Stimulated activated naive B cell treated with anti-CD40 and anti-IgM and Interleukin-4, amounts not matched to agents 10 μg/mL and 1 μg/mL and 100 μg/mL, for 72 hours (primary cell): ENCODE measurements around the gene PEX7.
"Not testable (repeated sequence)": the region's sequence is repeated elsewhere in the genome, so short reads cannot be mapped to it uniquely, and the experiment has no call there.

Experiments
- ATAC-seq, 2 donors: fragments of 150-1000 bp; cut with Tn5 transposase; replicated peaks; 2 replicates each; pipeline ENCODE4 v1.10.0; 2021; ENCODE audit warnings: moderate library complexity in 1 of 2
- DNase-seq: peaks from one replicate; pipeline ENCODE4 v3.0.0; 2021
- H3K27ac Mint-ChIP-seq: one replicate; pipeline ENCODE4 v1.8.0; 2022; ENCODE audit warnings: mild to moderate bottlenecking, mixed read lengths
- H3K27me3 Mint-ChIP-seq, 2 donors: one replicate each; pipeline ENCODE4 v1.8.0; 2022; ENCODE audit warnings: mixed read lengths in 2 of 2
- H3K36me3 Mint-ChIP-seq, 2 donors: one replicate each; pipeline ENCODE4 v1.8.0; 2022; ENCODE audit warnings: mixed read lengths in 2 of 2, mild to moderate bottlenecking in 1 of 2
- H3K4me1 Mint-ChIP-seq, 2 donors: one replicate each; pipeline ENCODE4 v1.8.0; 2022; ENCODE audit warnings: mixed read lengths in 2 of 2, mild to moderate bottlenecking in 1 of 2
- H3K4me3 Mint-ChIP-seq, 2 donors: one replicate each; pipeline ENCODE4 v1.8.0; 2022; ENCODE audit warnings: mild to moderate bottlenecking in 2 of 2, mixed read lengths in 2 of 2, moderate library complexity in 1 of 2
- H3K9me3 Mint-ChIP-seq, 2 donors: one replicate each; pipeline ENCODE4 v1.8.0; 2022; ENCODE audit warnings: mixed read lengths in 2 of 2, mild to moderate bottlenecking in 1 of 2

Gene PEX7

DNA sequence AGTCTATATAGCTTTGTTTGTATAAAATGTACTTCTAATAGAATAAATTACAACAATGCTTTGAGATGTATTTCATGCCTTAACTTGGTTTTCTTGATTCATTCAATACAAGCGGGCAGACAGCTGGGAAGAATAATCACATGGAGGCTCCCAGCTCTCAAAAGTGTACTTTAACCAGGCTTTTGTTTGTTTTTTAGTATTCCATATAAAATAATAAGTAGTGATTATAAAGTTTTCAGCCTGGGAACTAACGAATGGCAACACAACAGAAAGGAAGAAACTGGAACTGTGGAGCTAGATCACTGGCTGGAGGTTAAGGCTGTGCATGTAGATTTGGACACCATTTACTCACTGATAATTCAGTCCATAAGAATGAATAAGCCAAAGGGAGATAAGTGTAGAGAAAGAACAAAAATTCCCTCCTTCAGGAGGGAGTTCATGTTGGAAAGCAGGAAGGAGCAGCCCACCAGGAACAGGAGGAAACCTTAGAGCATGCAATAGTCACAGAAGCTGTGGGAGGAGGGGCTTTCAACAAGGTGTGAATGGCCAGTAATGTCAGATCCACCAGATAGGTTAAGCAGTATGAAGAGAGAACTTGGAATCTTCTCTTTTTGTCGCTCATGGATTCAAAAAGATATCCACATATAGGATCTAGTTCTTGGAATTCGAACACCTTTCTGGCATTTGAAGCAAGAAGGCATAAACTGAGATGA, 58.5 kb downstream of the PEX7 start:
- H3K4me1 Mint-ChIP-seq: peaks cover 2 to 11% of the 10 kb centered on the region in 2 donors
- ATAC-seq (no peak), DNase-seq (no peak)
- H3K4me3 Mint-ChIP-seq: no peak overlapping the region
- peaks cover 0 to 6% of the 10 kb centered on the region in 2 donors for H3K9me3 Mint-ChIP-seq
- peaks cover 29 to 32% of the 10 kb centered on the region in 2 donors for H3K36me3 Mint-ChIP-seq
- no peak overlapping the region for H3K27ac Mint-ChIP-seq
- H3K27me3 Mint-ChIP-seq: no peaks in the 10 kb centered on the region

DNA sequence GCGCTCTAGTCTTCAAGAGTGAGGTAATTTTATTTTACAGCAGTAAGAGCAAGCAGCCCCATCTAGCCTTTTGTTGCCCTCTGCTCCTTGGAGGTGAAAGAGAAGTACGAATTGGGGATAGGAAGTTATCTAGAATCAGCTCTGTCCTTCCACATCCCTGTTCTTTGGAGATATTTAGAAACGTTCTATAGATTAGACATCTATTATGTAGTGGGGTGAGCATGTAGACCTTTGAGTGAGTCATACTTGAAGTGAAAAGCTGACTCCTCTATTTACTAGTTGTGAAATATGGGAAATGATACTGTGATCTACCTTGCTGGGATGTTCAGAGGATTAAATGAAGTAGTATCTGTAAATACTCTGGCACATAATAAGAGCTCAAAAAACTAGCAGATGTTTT, 63.7 kb downstream of the PEX7 start:
- ATAC-seq: peak; percentile 55 to 65

DNA sequence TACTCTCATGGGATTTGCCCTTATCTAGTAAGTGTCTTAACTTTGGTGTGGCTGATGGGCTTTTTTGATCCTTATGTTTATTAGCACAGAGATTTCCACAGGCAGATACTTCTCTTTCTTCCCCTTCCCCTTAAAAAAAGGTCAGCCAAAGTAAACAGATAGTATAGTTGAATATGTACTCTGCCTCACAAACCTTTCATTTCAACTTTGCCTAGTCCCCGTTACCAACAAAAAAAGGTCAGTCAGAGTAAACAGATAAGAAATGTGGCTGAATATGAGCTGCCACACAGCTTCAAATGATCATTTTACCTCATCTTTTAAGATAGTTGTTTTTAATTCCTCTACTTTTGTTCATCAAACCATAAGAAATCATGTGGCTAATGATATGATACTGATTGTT, 65.6 kb downstream of the PEX7 start:
- no peak for DNase-seq
- Mint-ChIP-seq H3K4me3 (no peak overlapping the region), H3K27me3 (no peaks in the 10 kb centered on the region)

More for the DNA sequence above, 63.7 kb downstream of the PEX7 start:
- Mint-ChIP-seq H3K36me3 (peaks cover 6 to 13% of the 10 kb centered on the region in 2 donors), H3K9me3 (no peaks in the 10 kb centered on the region), H3K27ac (no peak overlapping the region), H3K4me3 (no peak overlapping the region), H3K4me1 (peaks cover 10 to 34% of the 10 kb centered on the region in 2 donors), H3K27me3 (no peaks in the 10 kb centered on the region)
- DNase-seq: no peak

DNA sequence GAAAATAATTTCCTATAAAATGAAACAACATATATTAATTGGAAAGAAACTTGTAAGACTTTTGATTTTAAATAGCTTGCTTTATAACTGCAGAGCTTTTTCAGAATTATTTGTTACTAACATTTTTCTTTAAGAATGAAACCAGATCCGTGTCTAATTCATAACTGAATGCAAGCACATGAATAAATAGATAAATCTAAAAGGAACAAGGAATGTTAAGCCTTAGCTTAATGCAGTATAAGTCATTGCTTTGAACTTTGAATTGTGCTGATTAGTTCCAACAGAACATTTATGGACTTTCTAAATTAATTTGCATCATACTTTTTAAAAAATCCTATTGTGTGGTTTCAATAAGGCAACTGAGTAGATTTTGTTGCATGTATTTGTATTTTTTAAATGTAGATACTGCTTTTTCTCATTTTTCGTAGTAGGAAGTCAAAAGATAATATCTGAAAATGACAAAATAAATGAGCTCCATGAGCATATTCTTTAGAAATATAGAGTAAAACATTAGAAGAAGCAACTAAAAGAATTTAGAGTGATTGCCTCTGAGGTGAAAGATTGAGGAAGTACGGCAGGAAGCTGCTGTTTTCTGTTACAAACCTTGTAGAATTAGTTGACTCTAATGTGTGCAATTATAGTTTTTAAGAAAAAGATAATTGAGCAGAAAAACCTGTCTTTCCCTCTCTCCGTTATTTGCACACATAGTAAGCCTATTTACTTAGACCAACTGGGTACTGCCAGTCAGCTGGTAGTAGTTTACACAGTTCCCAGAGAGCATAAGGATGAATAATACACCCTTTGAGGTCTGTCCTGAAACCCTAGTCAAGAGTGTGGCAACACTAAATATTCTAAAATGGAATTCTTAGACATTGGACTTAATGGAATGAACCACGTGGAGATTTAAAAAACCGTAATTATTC, 67.1 kb downstream of the PEX7 start:
- Mint-ChIP-seq H3K4me3 (no peak overlapping the region), H3K27ac (no peak overlapping the region), H3K27me3 (no peaks in the 10 kb centered on the region), H3K36me3 (peaks cover 8 to 14% of the 10 kb centered on the region in 2 donors), H3K4me1 (peaks cover 10 to 34% of the 10 kb centered on the region in 2 donors), H3K9me3 (no peaks in the 10 kb centered on the region)
- ATAC-seq: no peak
- no peak for DNase-seq

More for the DNA sequence above, 65.6 kb downstream of the PEX7 start:
- H3K36me3 Mint-ChIP-seq: peaks cover 3 to 10% of the 10 kb centered on the region in 2 donors
- H3K27ac Mint-ChIP-seq: no peak overlapping the region
- H3K9me3 Mint-ChIP-seq: no peaks in the 10 kb centered on the region
- H3K4me1 Mint-ChIP-seq: peaks cover 10 to 34% of the 10 kb centered on the region in 2 donors
- ATAC-seq: no peak

DNA sequence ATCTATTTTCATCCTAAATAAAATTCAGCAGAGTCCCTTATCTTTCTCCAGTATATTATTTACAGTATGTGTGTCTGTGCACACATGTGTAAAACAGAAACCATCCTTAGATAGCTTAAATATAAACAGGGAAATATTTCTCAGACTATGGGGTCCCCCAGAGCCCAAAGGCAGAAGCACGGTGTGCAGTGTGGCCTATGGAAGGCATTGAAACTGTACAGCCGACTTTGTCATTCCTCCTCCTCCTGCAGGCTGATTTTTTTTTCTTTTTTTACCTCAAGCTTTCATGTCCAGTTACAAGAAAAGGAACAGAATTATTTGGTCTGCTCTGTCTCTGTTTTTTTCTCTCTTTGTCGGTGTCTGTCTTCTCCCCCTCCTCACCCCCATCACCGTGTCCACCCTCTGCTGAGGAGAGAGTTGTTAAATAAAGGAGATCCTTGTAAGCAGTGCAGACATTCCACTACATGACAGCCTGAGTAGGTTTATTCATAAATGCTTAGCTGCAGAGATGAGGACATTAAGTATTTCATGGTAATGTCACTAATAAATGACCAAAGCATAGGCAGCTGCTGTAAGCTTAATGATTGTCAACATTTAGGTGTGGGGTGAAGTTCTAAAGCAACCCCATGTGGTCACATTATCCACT, 67.9 kb downstream of the PEX7 start:
- Mint-ChIP-seq H3K27me3 (no peaks in the 10 kb centered on the region), H3K36me3 (peaks cover 8 to 14% of the 10 kb centered on the region in 2 donors), H3K4me1 (peaks cover 10 to 34% of the 10 kb centered on the region in 2 donors), H3K4me3 (no peak overlapping the region), H3K27ac (peak overlapping the region; percentile 53), H3K9me3 (no peaks in the 10 kb centered on the region)
- ATAC-seq (peak in 1 of 2 donors; percentile 36), DNase-seq (no peak)

DNA sequence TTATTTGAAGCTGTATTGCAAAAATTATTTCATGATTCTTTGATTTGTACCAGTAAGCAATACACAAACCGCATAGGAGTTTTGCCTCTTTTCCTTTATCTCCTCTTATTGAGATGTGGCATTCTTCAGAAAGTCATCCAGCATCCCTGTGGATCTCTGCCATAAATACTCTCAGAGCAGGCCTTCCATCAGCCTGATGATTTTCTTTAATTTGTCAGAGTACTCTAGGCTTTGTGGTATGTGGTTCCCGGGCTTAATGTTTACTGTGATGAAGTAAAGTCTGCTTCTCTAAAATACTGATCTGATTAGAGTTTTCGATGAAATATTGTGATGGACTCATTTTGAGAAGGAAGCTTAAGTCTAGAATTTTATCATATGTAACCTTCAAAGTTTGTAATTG, 68.6 kb downstream of the PEX7 start:
- Mint-ChIP-seq H3K4me1 (peaks cover 9 to 28% of the 10 kb centered on the region in 2 donors), H3K27me3 (no peaks in the 10 kb centered on the region), H3K27ac (no peak overlapping the region), H3K9me3 (no peaks in the 10 kb centered on the region), H3K36me3 (peaks cover 8 to 14% of the 10 kb centered on the region in 2 donors), H3K4me3 (no peak overlapping the region)
- no peak for DNase-seq
- no peak for ATAC-seq

DNA sequence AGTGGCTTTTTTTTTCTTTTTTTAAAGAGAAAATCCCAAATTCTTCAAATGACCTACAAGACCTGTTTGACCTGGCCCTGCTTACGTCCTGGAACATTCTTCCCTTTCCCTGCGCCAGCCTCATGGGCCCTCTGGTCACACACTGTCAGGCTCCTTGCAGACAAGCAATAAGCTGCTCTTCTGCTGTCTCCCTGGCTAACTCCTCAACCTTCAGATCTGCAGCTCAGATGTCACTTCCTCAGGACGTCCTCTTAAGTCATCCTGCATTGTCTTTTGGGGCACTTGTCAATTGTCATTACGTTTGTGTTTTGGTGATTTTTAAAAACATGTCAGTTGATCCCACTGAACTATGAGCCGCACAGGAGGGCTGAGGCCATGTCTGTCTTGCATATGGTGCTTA, 70.8 kb downstream of the PEX7 start:
- H3K36me3 Mint-ChIP-seq: peaks cover 9 to 10% of the 10 kb centered on the region in 2 donors
- H3K9me3 Mint-ChIP-seq: no peaks in the 10 kb centered on the region
- DNase-seq (no peak), ATAC-seq (no peak)
- no peak overlapping the region for H3K4me3 Mint-ChIP-seq
- no peak overlapping the region for H3K27ac Mint-ChIP-seq
- H3K27me3 Mint-ChIP-seq: no peaks in the 10 kb centered on the region
- peaks cover 4 to 19% of the 10 kb centered on the region in 2 donors for H3K4me1 Mint-ChIP-seq

DNA sequence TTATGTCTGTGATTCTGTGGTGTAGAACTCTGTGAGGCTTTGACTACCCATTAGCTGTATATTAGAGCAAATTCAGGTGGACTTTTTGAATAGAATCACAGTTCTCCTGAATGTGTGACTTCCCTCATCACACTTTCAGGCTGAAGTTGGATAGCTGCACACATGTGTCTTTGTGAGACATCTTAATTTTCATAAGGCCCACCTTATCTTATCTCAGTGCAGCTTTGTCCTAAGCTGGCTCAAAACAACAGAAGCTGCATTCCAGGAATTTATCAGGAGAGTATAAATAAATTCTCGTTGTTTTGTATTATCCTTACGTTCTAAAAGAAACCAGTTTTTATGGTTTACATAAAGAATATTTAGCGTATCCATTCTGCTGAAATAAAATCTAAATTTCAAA, 73.5 kb downstream of the PEX7 start:
- H3K9me3 Mint-ChIP-seq: no peaks in the 10 kb centered on the region
- peaks cover 0 to 2% of the 10 kb centered on the region in 2 donors for H3K4me1 Mint-ChIP-seq
- DNase-seq (no peak), ATAC-seq (no peak)
- no peak overlapping the region for H3K4me3 Mint-ChIP-seq
- H3K27ac Mint-ChIP-seq: no peak overlapping the region
- no peaks in the 10 kb centered on the region for H3K27me3 Mint-ChIP-seq
- H3K36me3 Mint-ChIP-seq: peaks cover 15 to 18% of the 10 kb centered on the region in 2 donors

DNA sequence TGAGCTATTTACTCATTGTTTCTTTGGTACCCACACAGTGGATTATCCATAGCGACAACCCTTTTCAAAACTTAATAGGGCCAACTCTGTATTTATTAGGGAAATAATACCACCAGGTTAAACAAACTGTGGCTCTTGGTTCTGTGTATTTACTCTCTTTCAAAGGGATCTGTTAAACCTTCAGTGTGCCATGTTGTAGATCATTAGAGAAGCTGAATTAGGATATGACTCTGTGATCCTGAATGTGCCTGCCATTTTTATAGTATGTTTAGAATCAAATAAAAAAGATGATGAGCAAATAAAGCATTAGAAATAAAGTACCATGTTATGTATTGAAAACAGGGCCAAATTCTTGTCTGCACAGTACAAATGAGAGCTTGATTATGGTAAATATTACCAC, 74.7 kb downstream of the PEX7 start:
- peaks cover 19 to 23% of the 10 kb centered on the region in 2 donors for H3K36me3 Mint-ChIP-seq
- DNase-seq: no peak
- H3K9me3 Mint-ChIP-seq: no peaks in the 10 kb centered on the region
- no peaks in the 10 kb centered on the region for H3K4me1 Mint-ChIP-seq
- no peak overlapping the region for H3K27ac Mint-ChIP-seq
- H3K27me3 Mint-ChIP-seq: no peaks in the 10 kb centered on the region
- H3K4me3 Mint-ChIP-seq: no peak overlapping the region
- ATAC-seq: no peak

DNA sequence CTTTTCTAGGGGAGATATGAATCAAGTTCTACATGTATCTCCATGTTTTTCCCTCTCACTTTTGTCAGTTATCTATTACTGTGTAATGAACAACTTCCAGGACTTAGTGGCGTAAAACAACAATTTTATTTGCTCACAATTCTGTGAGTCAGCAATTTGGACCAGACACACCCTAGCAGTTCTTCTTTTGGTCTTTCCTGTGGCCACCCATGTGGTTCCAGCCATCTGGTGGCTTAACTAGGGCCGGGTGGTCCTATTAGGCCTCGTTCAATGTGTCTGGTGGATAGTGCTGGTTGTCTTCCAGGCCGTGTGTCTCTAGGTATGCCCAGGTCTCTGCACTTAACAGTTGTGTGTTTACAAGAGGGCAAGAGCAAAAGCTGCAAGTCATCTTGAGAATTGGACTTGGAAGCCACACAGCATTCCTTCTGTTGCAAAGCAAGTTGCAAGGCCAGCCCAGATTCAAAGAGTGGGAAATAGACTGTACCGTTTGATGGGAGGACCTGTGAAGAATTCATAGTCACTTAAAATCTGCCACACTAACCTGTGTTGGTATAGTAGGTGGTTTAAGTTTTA, 78.9 kb downstream of the PEX7 start:
- no peak for DNase-seq
- ATAC-seq: no peak
- Mint-ChIP-seq H3K4me3 (no peak overlapping the region), H3K9me3 (no peaks in the 10 kb centered on the region), H3K4me1 (no peaks in the 10 kb centered on the region), H3K27ac (no peak overlapping the region), H3K36me3 (peaks cover 20 to 23% of the 10 kb centered on the region in 2 donors), H3K27me3 (no peaks in the 10 kb centered on the region)

DNA sequence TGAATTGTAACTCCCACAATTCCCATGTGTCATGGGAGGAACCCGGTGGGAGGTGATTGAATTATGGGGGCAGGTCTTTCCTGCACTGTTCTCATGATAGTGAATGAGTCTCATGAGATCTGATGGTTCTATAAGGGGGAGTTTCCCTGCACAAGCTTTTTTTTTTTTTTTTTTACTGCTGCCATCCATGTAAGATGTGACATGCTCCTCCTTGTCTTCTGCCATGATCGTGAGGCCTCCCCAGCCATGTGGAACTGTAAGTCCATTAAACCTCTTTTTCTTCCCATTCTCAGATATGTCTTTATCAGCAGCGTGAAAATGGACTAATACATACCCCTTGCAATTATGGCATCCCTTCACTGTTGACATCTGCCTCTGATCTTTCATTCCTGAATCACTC, 82.1 kb downstream of the PEX7 start:
- H3K4me1 Mint-ChIP-seq, DNase-seq, H3K9me3 Mint-ChIP-seq, H3K27me3 Mint-ChIP-seq, H3K4me3 Mint-ChIP-seq, ATAC-seq, H3K27ac Mint-ChIP-seq: not testable (repeated sequence)
- H3K36me3 Mint-ChIP-seq: peaks cover 22 to 23% of the 10 kb centered on the region in 2 donors

DNA sequence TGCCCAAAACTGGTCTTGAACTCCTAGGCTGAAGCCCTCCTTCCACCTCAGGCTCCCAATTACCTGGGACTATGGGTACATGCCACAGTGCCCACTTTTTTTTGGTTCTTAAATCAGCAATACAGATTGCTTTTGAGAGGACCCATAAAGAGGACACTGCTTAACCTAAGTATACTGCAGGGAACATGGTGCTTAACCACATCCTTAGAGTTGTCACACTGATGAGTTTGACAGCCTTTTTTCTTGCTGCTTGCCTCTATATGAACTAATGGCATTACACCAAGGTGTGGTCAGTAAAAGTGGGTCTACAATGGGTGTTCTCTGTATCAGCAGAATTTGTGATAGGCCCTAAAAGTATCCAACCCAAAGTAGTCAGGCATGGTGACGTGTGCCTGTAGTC, 92.6 kb downstream of the PEX7 start:
- H3K4me3 Mint-ChIP-seq: no peak overlapping the region
- no peak for ATAC-seq
- H3K27me3 Mint-ChIP-seq: peaks cover 10 to 13% of the 10 kb centered on the region in 2 donors
- H3K4me1 Mint-ChIP-seq: peaks cover 0 to 3% of the 10 kb centered on the region in 2 donors
- no peak for DNase-seq
- peaks cover 0 to 3% of the 10 kb centered on the region in 2 donors for H3K9me3 Mint-ChIP-seq
- peaks cover 27 to 46% of the 10 kb centered on the region in 2 donors for H3K36me3 Mint-ChIP-seq
- H3K27ac Mint-ChIP-seq: no peak overlapping the region

DNA sequence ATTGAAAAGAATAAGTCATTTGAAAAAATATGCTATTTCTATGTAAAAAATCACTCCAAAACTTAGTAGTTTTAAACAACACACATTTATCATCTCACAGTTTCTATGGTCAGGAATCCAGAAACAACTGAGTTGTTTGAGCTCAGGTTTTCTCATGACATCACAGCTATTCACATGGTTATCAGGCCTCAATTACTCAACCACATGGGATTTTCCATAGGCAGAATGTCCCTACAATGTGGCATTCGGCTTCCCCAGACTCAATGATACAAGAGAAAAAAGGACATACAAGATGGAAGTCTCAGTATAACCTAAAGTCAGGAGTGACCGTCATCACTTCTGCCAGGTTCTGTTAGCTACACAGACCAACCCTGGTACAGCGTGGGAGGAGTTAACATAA, 96.3 kb downstream of the PEX7 start:
- H3K4me1 Mint-ChIP-seq: peaks cover 14 to 34% of the 10 kb centered on the region in 2 donors
- DNase-seq (no peak), ATAC-seq (no peak)
- peaks cover 35 to 45% of the 10 kb centered on the region in 2 donors for H3K27me3 Mint-ChIP-seq
- no peaks in the 10 kb centered on the region for H3K9me3 Mint-ChIP-seq
- peaks cover 14 to 18% of the 10 kb centered on the region in 2 donors for H3K36me3 Mint-ChIP-seq
- no peak overlapping the region for H3K4me3 Mint-ChIP-seq
- H3K27ac Mint-ChIP-seq: no peak overlapping the region

DNA sequence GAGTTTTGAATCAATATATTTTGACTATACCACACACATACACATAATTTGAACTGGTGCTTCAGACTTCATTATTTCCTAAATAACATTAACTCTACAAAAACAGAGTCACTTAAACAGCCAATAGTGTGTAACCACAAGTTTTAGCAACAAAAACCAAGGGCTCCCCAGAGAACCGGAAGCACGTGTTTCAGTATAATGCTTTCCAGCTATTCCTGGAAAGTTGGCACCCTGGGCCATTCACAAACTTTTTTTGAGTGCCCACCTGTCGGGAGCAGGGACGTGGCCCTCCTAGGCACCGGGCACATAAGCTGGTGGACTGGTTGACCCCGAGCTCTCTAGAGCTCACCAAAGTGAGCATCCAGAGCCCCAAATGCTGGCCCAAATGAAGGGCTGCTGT, 97.8 kb downstream of the PEX7 start:
- peaks cover 15 to 39% of the 10 kb centered on the region in 2 donors for H3K4me1 Mint-ChIP-seq
- peaks cover 13 to 18% of the 10 kb centered on the region in 2 donors for H3K36me3 Mint-ChIP-seq
- no peak for DNase-seq
- no peaks in the 10 kb centered on the region for H3K9me3 Mint-ChIP-seq
- H3K27ac Mint-ChIP-seq: no peak overlapping the region
- peaks cover 46 to 56% of the 10 kb centered on the region in 2 donors for H3K27me3 Mint-ChIP-seq
- peak in 1 of 2 donors; percentile 12 for ATAC-seq
- peak overlapping the region; percentile 86 to 88 for H3K4me3 Mint-ChIP-seq
